Measurements from ENCODE around the gene DYNC1I1. TPM values are rescaled to one million over a fixed set of nuclear protein-coding genes. Genes with fewer than 3 reads are reported as not detected.

The DYNC1I1 gene
- total and polyA plus RNA-seq, 2 donors (not counting 3 experiments of a cell fraction or from before 2014, with no cell fraction given) = 1.8 to 3.6 TPM

GRCh38 chr7:95972523-95972922 is 200.2 kb downstream of the DYNC1I1 start:
- Histone ChIP-seq H3K9me3 (replicated peaks; ENCODE audit: control insufficient read depth, insufficient read depth, low read length) (no peaks in the 10 kb centered on the region), H3K4me3 (replicated peaks in 1 of 3; ENCODE audit: insufficient read depth in 1 of 3, low read depth in 1 of 3, low read length in 3 of 3) (no peak overlapping the region), H4K20me1 (replicated peaks; ENCODE audit: control insufficient read depth, extremely low read depth, insufficient read depth, low read length) (no peaks in the 10 kb centered on the region), H2AFZ (ENCODE audit: low read depth, low read length) (no peak overlapping the region), H3K9ac (replicated peaks; ENCODE audit: extremely low read depth, insufficient read depth, low read length) (no peak overlapping the region), H3K27ac (ENCODE audit: insufficient read depth, low read depth, low read length) (no peak overlapping the region), H3K4me2 (ENCODE audit: insufficient read depth, low read length) (no peak overlapping the region), H3K27me3 (ENCODE audit: control insufficient read depth in 2 of 2, insufficient read depth in 2 of 2, low read length in 2 of 2) (no peaks in the 10 kb centered on the region), H3K4me1 (ENCODE audit: control insufficient read depth, extremely low read depth, insufficient read depth, low read length) (peaks cover 6% of the 10 kb centered on the region), H3K79me2 (ENCODE audit: control insufficient read depth, insufficient read depth, low read length) (no peaks in the 10 kb centered on the region), H3K9me1 (replicated peaks; ENCODE audit: control insufficient read depth, extremely low read depth, insufficient read depth, low read length) (no peaks in the 10 kb centered on the region), H3K36me3 (ENCODE audit: control insufficient read depth in 2 of 2, extremely low read depth in 1 of 2, insufficient read depth in 2 of 2, low read length in 2 of 2) (no peaks in the 10 kb centered on the region)
- CTCF ChIA-PET = no interaction called here
- POLR2A ChIA-PET = no interaction called here
- TF ChIP-seq GATA2 (IDR thresholded peaks at IDR 0.05; ENCODE audit: insufficient read depth, insufficient read length, low read depth, low read length) = no peak
- TF ChIP-seq CTCF (IDR thresholded peaks at IDR 0.05; ENCODE audit: extremely low read depth in 1 of 2, insufficient read depth in 1 of 2, low read depth in 1 of 2, low read length in 2 of 2) = no peak
- no TSS peak for BruUV-seq (replicated peaks)
- DNase-seq (ENCODE audit: low read depth, low spot score) (no peak), FAIRE-seq (no peak)
- intact Hi-C loops (cut with micrococcal nuclease) (no loop called here), dilution Hi-C loops (cut with MboI; ENCODE audit: extremely low pct_ligation_motif_present, low sequenced_read_pairs) (no loop called here)

- Histone ChIP-seq H3K9me1 (replicated peaks; ENCODE audit: control insufficient read depth, extremely low read depth, insufficient read depth, low read length) (no peaks in the 10 kb centered on the region), H3K4me1 (ENCODE audit: control insufficient read depth, extremely low read depth, insufficient read depth, low read length) (peaks cover 6% of the 10 kb centered on the region), H3K36me3 (ENCODE audit: control insufficient read depth in 2 of 2, extremely low read depth in 1 of 2, insufficient read depth in 2 of 2, low read length in 2 of 2) (no peaks in the 10 kb centered on the region), H3K79me2 (ENCODE audit: control insufficient read depth, insufficient read depth, low read length) (no peaks in the 10 kb centered on the region), H3K27me3 (ENCODE audit: control insufficient read depth in 2 of 2, insufficient read depth in 2 of 2, low read length in 2 of 2) (no peaks in the 10 kb centered on the region), H2AFZ (ENCODE audit: low read depth, low read length) (no peak overlapping the region), H3K9ac (replicated peaks; ENCODE audit: extremely low read depth, insufficient read depth, low read length) (no peak overlapping the region), H3K27ac (ENCODE audit: insufficient read depth, low read depth, low read length) (no peak overlapping the region), H3K4me3 (replicated peaks in 1 of 3; ENCODE audit: insufficient read depth in 1 of 3, low read depth in 1 of 3, low read length in 3 of 3) (no peak overlapping the region), H4K20me1 (replicated peaks; ENCODE audit: control insufficient read depth, extremely low read depth, insufficient read depth, low read length) (no peaks in the 10 kb centered on the region), H3K4me2 (ENCODE audit: insufficient read depth, low read length) (no peak overlapping the region), H3K9me3 (replicated peaks; ENCODE audit: control insufficient read depth, insufficient read depth, low read length) (no peaks in the 10 kb centered on the region)
- no peak for TF ChIP-seq GATA2 (IDR thresholded peaks at IDR 0.05; ENCODE audit: insufficient read depth, insufficient read length, low read depth, low read length)
- no peak for TF ChIP-seq POLR2AphosphoS5 (IDR thresholded peaks at IDR 0.05; ENCODE audit: insufficient read depth, low read depth, low read length)
- no peak for TF ChIP-seq FOS (IDR thresholded peaks at IDR 0.05; ENCODE audit: borderline replicate concordance, insufficient read depth, low read length)
- no peak for TF ChIP-seq EZH2 (IDR thresholded peaks at IDR 0.05; ENCODE audit: borderline replicate concordance, low read depth, low read length, severe bottlenecking)
- no peak for TF ChIP-seq MYC (IDR thresholded peaks at IDR 0.05; ENCODE audit: low read depth, low read length)
- no peak for TF ChIP-seq POLR2A (IDR thresholded peaks at IDR 0.05; ENCODE audit: low read depth, low read length)
- TF ChIP-seq MAX (IDR thresholded peaks at IDR 0.05; ENCODE audit: insufficient read depth, insufficient read length) = no peak
- TF ChIP-seq CTCF (IDR thresholded peaks at IDR 0.05; ENCODE audit: extremely low read depth in 1 of 2, insufficient read depth in 1 of 2, low read depth in 1 of 2, low read length in 2 of 2) = no peak
- no TSS peak for BruUV-seq (replicated peaks)
- POLR2A ChIA-PET = no interaction called here
- intact Hi-C loops (cut with micrococcal nuclease) = no loop called here
- FAIRE-seq (no peak), DNase-seq (ENCODE audit: low read depth, low spot score) (no peak)
- dilution Hi-C loops (cut with MboI; ENCODE audit: extremely low pct_ligation_motif_present, low sequenced_read_pairs) = no loop called here
- CTCF ChIA-PET = interaction anchor here (1.6 kb wide), 1 partner anchor 21 kb away, joined by 3 read pairs; no protein-coding TSS in a partner anchor
These were observed 201.8 kb downstream of the DYNC1I1 start for GRCh38 chr7:95974108-95974507.
